Activated T-cell treated with anti-CD3 and anti-CD28 coated beads for 1 hour (primary cell): ENCODE data around the gene MTREX.
"Not testable (repeated sequence)": the region's sequence is repeated elsewhere in the genome, so short reads cannot be mapped to it uniquely, and the experiment has no call there.

Experiments used
- DNase-seq: peaks from one replicate; pipeline ENCODE4 v3.0.0-alpha.2; 2020; ENCODE audit warnings: low read depth

MTREX gene

GRCh38 chr5:55307383-55308253 is at the start of gene MTREX, which contains the start of gene DHX29:
TSS of gene MTREX (plus strand) at chr5:55307989. CDS start at chr5:55308014, 25 bp downstream.
TSS of gene DHX29 (minus strand) at chr5:55307694. CDS start at chr5:55307573, 121 bp downstream.
- peak; percentile 79 for DNase-seq

GRCh38 chr5:55258339-55258738 is 49.5 kb upstream of the MTREX start:
- DNase-seq, result no peak

- DNase-seq, result no peak
Measured at GRCh38 chr5:55276771-55277170, 31.0 kb upstream of the MTREX start.

DNA sequence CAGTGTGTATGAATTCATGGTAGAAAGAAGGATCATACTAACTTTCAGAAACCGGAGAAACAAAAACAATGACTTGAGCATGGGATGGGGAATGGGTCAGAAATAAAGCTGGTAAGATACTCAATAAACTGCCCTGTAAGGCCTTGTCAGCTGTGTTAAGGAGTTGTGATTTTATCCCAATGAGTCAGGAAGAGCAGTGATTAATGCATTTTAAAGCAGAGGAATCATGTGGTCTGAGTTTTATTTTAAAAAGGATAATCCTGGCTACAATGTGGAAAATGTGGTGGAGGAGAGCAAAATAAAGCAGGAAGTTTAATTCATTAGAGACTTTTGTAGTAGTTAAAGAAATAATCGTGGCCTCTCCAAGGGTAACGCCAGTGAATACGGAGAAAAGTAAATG is 29.0 kb upstream of the MTREX start:
- DNase-seq, result no peak

GRCh38 chr5:55286411-55286933 is 21.3 kb upstream of the MTREX start:
- DNase-seq, result no peak

- no peak for DNase-seq
Measured at GRCh38 chr5:55289808-55290207, 18.0 kb upstream of the MTREX start.

GRCh38 chr5:55290991-55291390 is 16.8 kb upstream of the MTREX start:
- DNase-seq, result no peak

DNA sequence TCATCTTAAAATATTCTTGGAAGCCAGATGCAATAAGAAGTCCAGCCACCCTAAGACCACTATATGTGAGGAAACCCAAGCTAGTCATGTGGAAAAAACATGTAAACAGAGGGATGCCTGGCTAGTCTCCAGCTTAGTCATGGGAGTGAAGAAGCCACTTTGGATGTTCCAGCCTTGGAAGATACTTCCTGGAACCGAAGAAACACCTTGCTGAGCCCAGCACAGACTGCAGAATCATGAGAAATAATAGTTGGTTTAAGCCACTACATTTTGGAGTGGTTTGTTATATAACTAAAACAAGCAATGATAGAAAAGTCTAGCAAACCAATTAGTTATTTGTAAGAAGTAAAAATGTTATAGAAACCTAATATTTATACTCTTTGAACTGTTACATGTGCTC is 12.9 kb upstream of the MTREX start:
- DNase-seq, result no peak

DNA sequence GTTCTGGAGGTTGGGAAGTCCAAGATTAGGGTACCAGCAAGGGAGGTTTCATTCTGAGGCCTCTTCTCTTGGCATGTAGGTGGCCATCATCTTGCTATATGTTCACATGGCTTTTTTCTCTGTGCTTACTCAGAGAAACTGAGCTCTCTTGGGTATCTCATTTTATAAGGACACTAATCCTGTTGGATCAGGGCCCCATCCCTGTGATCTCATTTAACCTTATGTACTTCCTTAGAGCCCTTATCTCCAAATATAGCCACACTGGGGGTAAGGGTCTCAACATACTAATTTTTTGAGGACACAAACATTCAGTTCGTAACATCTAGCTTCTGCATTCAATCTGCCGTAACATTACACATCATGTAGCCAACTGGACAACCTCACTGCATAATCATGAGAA is 6.9 kb upstream of the MTREX start:
- DNase-seq, result no peak

- no peak for DNase-seq
Measured at GRCh38 chr5:55303238-55303690, 4.5 kb upstream of the MTREX start.

GRCh38 chr5:55304584-55304983 is 3.2 kb upstream of the MTREX start:
- no peak for DNase-seq

DNA sequence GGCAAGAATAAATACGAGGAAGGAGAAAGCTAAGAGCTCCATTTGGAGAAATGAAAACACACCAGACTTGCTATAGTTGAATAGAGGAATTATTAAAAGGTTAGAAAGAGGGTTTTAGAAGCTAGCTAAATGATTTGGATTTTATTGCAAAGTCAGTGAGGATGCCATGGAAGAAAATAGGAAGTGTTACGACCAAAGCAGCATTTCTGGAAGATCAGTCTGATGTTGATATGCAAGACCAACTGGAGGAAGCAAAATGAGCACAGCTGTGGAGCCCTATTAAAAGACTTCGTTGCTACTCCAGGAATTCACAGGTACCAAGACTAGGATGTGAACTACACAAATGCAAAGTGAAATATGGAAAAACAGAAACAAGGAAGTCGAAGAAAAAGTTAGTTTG is 2.4 kb upstream of the MTREX start:
- no peak for DNase-seq

DNA sequence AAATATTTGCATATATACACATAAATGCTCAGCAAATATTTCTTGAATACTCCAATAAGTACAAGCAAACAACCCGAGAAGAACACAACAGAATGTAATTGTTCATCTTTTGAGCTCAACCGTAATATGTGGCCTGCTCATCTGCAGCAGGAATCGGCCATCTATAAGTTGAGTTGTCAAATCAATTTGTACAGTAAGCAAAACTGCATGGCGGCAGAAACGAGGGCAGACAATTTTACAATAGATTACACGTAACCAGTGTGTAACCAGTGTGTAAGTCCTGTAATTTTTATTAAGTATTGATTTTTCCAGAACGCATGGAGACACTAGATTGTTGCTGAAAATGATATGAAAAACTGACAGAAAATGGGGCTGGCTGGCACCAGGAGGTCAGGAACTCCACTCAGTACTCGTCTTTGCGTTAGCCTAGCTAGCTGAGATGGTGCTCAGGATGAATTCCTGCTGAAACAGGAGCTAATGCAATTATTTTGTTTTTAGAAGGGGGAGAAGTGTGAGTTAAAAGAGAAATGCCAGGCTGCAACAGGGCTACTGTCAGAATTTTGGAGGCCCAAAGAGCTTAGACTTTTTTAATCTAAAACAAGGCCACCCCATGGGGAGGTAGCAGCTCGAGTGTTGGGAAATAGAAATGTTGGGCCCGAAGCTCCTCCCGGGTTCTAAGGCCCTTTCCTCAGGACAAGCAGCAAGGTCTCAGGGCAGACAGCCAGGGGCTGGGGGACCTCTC is 977 bp upstream of the MTREX start:
- DNase-seq, result no peak

GRCh38 chr5:55308254-55308836 is 556 bp downstream of the MTREX start:
- no peak for DNase-seq

- no peak for DNase-seq
Measured at GRCh38 chr5:55313870-55314617, 6.3 kb downstream of the MTREX start.

DNA sequence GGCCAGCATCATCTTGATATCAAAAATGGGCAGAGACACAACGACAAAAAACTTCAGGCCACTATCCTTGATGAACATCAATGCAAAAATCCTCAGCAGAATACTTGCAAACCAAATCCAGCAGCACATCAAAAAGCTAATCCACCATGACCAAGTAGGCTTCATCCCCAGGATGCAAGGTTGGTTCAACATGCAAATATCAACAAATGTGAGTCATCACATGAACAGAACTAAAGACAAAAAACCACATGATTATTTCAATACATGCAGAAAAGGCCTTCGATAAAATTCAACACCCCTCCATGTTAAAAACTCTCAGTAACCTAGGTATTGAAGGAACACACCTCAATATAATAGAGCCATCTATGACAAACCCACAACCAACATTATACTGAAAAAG is 8.5 kb downstream of the MTREX start:
- DNase-seq, result no peak

DNA sequence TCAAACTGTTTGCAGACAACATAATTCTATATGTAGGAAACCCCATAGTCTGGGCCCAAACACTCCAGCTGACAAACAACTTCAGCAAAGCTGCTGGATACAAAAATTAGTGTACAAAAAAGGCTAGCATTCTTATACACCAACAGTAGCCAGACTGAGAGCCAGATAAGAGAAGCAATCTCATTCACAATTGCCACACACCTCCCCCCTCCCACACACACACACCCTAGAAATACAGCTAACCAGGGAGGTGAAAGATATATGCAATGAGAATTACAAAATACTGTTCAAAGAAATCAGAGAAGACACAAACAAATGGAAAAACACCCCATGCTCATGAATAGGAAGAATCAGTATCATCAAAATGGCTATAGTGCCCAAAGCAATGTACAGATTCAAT is 9.0 kb downstream of the MTREX start:
- DNase-seq, result no peak

DNA sequence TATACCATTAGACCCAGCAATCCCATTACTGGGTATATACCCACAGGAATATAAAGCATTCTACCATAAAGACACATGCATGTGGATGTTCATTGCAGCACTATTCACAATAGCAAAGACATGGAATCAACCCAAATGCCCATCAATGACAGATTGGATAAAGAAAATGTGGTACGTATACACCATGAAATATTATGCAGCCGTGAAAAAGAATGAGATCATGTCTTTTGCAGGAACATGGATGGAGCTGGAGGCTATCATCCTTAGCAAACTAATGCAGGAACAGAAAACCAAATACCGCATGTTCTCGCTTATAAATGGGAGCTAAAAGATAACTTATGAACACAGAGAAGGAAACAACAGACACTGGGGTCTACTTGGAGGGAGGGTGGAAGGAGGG is 10.4 kb downstream of the MTREX start:
- DNase-seq, result not testable (repeated sequence)

GRCh38 chr5:55319491-55319890 is 11.7 kb downstream of the MTREX start:
- no peak for DNase-seq

DNA sequence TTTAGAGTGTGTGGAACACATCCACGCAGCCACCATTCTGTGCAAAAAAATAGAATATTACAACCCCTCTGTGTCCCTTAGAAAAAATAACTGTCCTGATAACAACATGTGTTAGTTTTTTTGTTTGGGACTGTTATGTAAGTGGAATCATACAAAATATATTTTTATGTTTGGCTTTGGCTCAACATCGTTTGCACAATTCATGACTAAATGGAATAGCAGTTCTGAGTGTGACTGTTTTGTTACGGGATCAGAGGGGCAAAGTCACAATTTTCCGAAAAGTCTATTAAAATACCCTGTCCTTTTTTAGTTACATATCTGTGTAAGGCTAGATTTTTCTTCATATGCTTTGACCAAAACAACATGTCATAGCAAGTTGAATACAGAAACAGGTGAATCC is 12.8 kb downstream of the MTREX start:
- no peak for DNase-seq

DNA sequence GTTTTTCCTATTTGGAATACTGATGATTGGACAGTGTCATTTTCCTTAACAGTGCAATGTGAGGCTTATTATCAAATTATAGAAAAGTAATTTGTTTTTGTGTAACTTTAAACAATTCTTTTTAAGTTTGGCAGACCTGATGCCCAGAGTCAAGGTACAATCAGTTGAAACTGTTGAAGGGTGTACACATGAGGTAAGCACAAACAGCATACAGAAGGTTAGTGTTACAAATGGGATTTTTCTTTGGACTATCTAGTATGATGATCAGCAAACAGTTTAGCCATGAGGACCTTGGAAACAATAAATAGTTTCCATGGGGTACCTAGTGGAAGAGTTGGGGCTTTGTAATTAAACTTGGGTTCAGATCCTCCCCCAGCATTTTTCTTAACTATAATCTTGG is 16.2 kb downstream of the MTREX start:
- no peak for DNase-seq
